CD14-positive monocyte (primary cell): Measurements from ENCODE around the gene TMEM52B. TPM values are rescaled to one million over a fixed set of nuclear protein-coding genes. Genes with fewer than 3 reads are reported as not detected.

Experiments used
- DNase-seq, 3 donors: peaks; one replicate each; pipeline ENCODE4 v3.0.0-alpha.2; 2011 to 2022
- H2AFZ ChIP-seq: 2 replicates; pipeline ENCODE4 v1.6.0; 2012; ENCODE audit warnings: mild to moderate bottlenecking, low read depth, low read length, inconsistent platforms; ENCODE audit not compliant: insufficient read depth, poor library complexity, severe bottlenecking
- H3K27ac ChIP-seq, 2 donors: 1 replicate in 1 of 2; 2 replicates in 1 of 2; pipeline ENCODE4 v1.5.1; 2012 to 2013; ENCODE audit warnings: low read length in 2 of 2, control low read depth in 1 of 2, inconsistent platforms in 1 of 2, low read depth in 1 of 2, mild to moderate bottlenecking in 1 of 2
- H3K27me3 ChIP-seq, 2 donors: one replicate each; pipeline versions ENCODE4 v1.6.0 to v1.6.1; 2011 to 2013; ENCODE audit warnings: low read length in 2 of 2; ENCODE audit not compliant: control insufficient read depth in 2 of 2, insufficient read depth in 2 of 2
- H3K36me3 ChIP-seq, 2 donors: replicated peaks in 1 of 2; 1 replicate in 1 of 2; 2 replicates in 1 of 2; pipeline versions ENCODE4 v1.5.1 to v1.6.1; 2012 to 2013; ENCODE audit warnings: low read length in 2 of 2, control low read depth in 1 of 2, inconsistent platforms in 1 of 2, mild to moderate bottlenecking in 1 of 2; ENCODE audit not compliant: insufficient read depth in 2 of 2, control insufficient read depth in 1 of 2
- H3K4me1 ChIP-seq, 2 donors: 1 replicate in 1 of 2; 2 replicates in 1 of 2; pipeline versions ENCODE4 v1.5.1 to v1.6.1; 2012 to 2013; ENCODE audit warnings: low read length in 2 of 2, control low read depth in 1 of 2, inconsistent platforms in 1 of 2, mild to moderate bottlenecking in 1 of 2, moderate library complexity in 1 of 2; ENCODE audit not compliant: insufficient read depth in 2 of 2, control insufficient read depth in 1 of 2
- H3K4me2 ChIP-seq: replicated peaks from 2 replicates; pipeline ENCODE3; 2012; ENCODE audit warnings: low read length, moderate library complexity, mild to moderate bottlenecking; ENCODE audit not compliant: poor library complexity, severe bottlenecking; ENCODE audit errors: extremely low read depth
- H3K4me3 ChIP-seq, 3 experiments: fragments of 200-600 bp in 1 of 3; sonication (generic) in 1 of 3; replicated peaks in 1 of 3; 1 replicate in 2 of 3; 2 replicates in 1 of 3; pipeline ENCODE4 v1.5.1; 2011 to 2013; ENCODE audit warnings: low read length in 3 of 3, mild to moderate bottlenecking in 3 of 3, control low read depth in 2 of 3, low read depth in 2 of 3, inconsistent platforms in 1 of 3, moderate library complexity in 1 of 3
- H3K79me2 ChIP-seq: 2 replicates; pipeline ENCODE4 v1.6.0; 2012; ENCODE audit warnings: mild to moderate bottlenecking, control low read depth, inconsistent platforms, low read length, moderate library complexity; ENCODE audit not compliant: insufficient read depth
- H3K9ac ChIP-seq: 2 replicates; pipeline ENCODE4 v1.6.0; 2017; ENCODE audit warnings: low read length, mild to moderate bottlenecking; ENCODE audit not compliant: insufficient read depth, poor library complexity, severe bottlenecking
- H3K9me3 ChIP-seq, 2 donors: replicated peaks in 1 of 2; 1 replicate in 1 of 2; 2 replicates in 1 of 2; pipeline versions ENCODE4 v1.5.1 to v1.6.1; 2012 to 2013; ENCODE audit warnings: low read length in 2 of 2, control low read depth in 1 of 2; ENCODE audit not compliant: control insufficient read depth in 1 of 2, insufficient read depth in 1 of 2
- H4K20me1 ChIP-seq: 2 replicates; pipeline ENCODE4 v1.6.0; 2012; ENCODE audit warnings: mild to moderate bottlenecking, low read length, control low read depth, moderate library complexity; ENCODE audit not compliant: insufficient read depth
- H3K27ac Mint-ChIP-seq, 7 donors: one replicate each; pipeline ENCODE4 v1.8.0; 2020; ENCODE audit warnings: mild to moderate bottlenecking in 7 of 7, mixed read lengths in 7 of 7, moderate library complexity in 6 of 7, inconsistent platforms in 2 of 7
- H3K27me3 Mint-ChIP-seq, 3 donors: one replicate each; pipeline ENCODE4 v1.8.0; 2021 to 2022; ENCODE audit warnings: low read depth in 3 of 3, mild to moderate bottlenecking in 3 of 3, mixed read lengths in 3 of 3, moderate library complexity in 3 of 3, inconsistent platforms in 1 of 3
- H3K36me3 Mint-ChIP-seq, 2 donors: one replicate each; pipeline ENCODE4 v1.8.0; 2020; ENCODE audit warnings: mixed read lengths in 2 of 2, inconsistent platforms in 1 of 2, mild to moderate bottlenecking in 1 of 2
- H3K4me1 Mint-ChIP-seq: one replicate; pipeline ENCODE4 v1.8.0; 2020; ENCODE audit warnings: mild to moderate bottlenecking, mixed read lengths
- H3K4me3 Mint-ChIP-seq, 2 donors: one replicate each; pipeline ENCODE4 v1.8.0; 2020; ENCODE audit warnings: mild to moderate bottlenecking in 2 of 2, mixed read lengths in 2 of 2, moderate library complexity in 1 of 2
- H3K9me3 Mint-ChIP-seq, 7 donors: one replicate each; pipeline ENCODE4 v1.8.0; 2020 to 2022; ENCODE audit warnings: mixed read lengths in 7 of 7, mild to moderate bottlenecking in 6 of 7, moderate library complexity in 6 of 7, inconsistent platforms in 2 of 7
- CTCF ChIP-seq: fragments of 200-600 bp; IDR thresholded peaks from one replicate; pipeline ENCODE4 v1.8.0; 2022; ENCODE audit warnings: antibody characterized with exemption, mild to moderate bottlenecking
- WGBS: methylation state at CpG from one replicate; pipeline ENCODE4 v1.1.5; 2013; ENCODE audit warnings: missing lambda C conversion rate; ENCODE audit not compliant: insufficient coverage; 5-methylcytosine and 5-hydroxymethylcytosine counted together
- intact Hi-C, 2 donors: fragments of 100-400 bp; cut with micrococcal nuclease; formaldehyde crosslinking; loops; one replicate each; pipeline versions ENCODE4 v1.15.0 to v1.15.1; 2023
- polyA plus RNA-seq, 3 donors: library from polyadenylated mRNA; depleted of rRNA in 1 of 3; unstranded in 2 of 3; stranded (reverse) in 1 of 3; fragments of 300-500 nt in 2 of 3; fragments of >200 nt in 1 of 3; fragmentation: Illumina TruSeq in 2 of 3; gene quantifications; 1 replicate in 2 of 3; 2 replicates in 1 of 3; pipeline ENCODE4 v1.2.3, GENCODE V29; 2012 to 2021

TMEM52B gene
- polyA plus RNA-seq, 3 donors: 0.54 to 2.4 (median 0.58) TPM

DNA sequence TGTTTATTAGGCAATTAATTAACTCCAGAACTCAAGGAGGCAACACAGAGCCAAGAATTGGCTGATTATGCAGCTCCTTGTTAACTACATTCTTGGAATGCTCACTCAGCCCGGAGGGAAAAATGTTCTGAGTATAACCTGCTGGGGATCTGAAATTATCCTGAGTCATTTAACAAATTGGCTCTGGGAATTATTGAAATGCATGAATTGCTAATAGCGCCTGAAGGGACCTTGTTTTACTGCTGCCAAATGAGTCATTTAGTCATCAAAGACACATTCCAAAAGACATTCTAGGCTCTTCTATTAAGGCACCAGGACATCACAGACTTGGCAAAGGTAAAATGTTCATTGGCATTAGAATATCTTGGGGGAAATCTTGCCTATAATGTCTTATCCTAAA, 13.0 kb downstream of the TMEM52B start:
- Histone ChIP-seq H3K4me2 (no peak overlapping the region), H4K20me1 (no peaks in the 10 kb centered on the region), H3K36me3 (no peaks in the 10 kb centered on the region), H2AFZ (no peak overlapping the region), H3K79me2 (no peaks in the 10 kb centered on the region), H3K4me1 (peaks cover 12 to 15% of the 10 kb centered on the region in 2 donors), H3K4me3 (no peak overlapping the region), H3K27me3 (peaks cover 0 to 6% of the 10 kb centered on the region in 2 donors), H3K9me3 (no peaks in the 10 kb centered on the region), H3K27ac (no peak overlapping the region), H3K9ac (no peak overlapping the region)
- H3K27me3 Mint-ChIP-seq: peaks cover 4 to 8% (median 5%) of the 10 kb centered on the region in 3 donors
- intact Hi-C loops: loop anchor here (2.0 kb wide), 1 partner anchor 39 kb away; no protein-coding TSS in a partner anchor
- no CpG with 5 or more reads among the region's 2 CpGs for WGBS
- peaks cover 26% of the 10 kb centered on the region for H3K4me1 Mint-ChIP-seq
- TF ChIP-seq CTCF: no peak
- no peak overlapping the region for H3K27ac Mint-ChIP-seq
- no peak for DNase-seq
- no peak overlapping the region for H3K4me3 Mint-ChIP-seq
- H3K9me3 Mint-ChIP-seq: no peaks in the 10 kb centered on the region
- no peaks in the 10 kb centered on the region for H3K36me3 Mint-ChIP-seq

DNA sequence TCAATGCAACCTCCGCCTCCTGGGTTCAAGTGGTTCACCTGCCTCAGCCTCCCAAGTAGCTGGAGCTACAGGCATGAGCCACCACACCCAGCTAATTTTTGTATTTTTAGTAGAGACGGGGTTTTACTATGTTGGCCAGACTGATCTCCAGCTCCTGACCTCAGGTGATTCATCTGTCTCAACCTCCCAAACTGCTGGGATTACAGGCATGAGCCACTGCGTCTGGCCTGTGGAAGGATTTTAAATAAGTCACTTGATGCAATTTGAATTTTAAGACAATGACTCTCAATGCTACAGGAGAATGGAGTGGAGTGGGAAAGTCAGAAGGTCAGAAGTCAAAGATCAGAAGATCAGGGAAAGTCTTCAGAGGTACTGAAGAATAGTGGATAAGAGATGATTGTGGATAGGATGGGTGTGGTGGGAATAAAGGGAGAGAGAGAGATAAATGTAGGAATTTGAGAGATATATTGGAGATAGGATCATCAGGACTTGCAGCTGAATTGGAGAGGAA, 15.4 kb downstream of the TMEM52B start:
- Histone ChIP-seq H2AFZ (no peak overlapping the region), H3K9me3 (no peaks in the 10 kb centered on the region), H3K4me3 (no peak overlapping the region), H4K20me1 (no peaks in the 10 kb centered on the region), H3K27me3 (peaks cover 0 to 6% of the 10 kb centered on the region in 2 donors), H3K79me2 (no peaks in the 10 kb centered on the region), H3K4me2 (no peak overlapping the region), H3K27ac (no peak overlapping the region), H3K4me1 (peaks cover 7 to 9% of the 10 kb centered on the region in 2 donors), H3K36me3 (no peaks in the 10 kb centered on the region), H3K9ac (no peak overlapping the region)
- no CpG with 5 or more reads among the region's 3 CpGs for WGBS
- H3K4me3 Mint-ChIP-seq: no peak overlapping the region
- TF ChIP-seq CTCF: no peak
- intact Hi-C loops: no loop called here
- H3K9me3 Mint-ChIP-seq: no peaks in the 10 kb centered on the region
- H3K27ac Mint-ChIP-seq: no peak overlapping the region
- no peak for DNase-seq
- peaks cover 21% of the 10 kb centered on the region for H3K4me1 Mint-ChIP-seq
- H3K36me3 Mint-ChIP-seq: no peaks in the 10 kb centered on the region
- H3K27me3 Mint-ChIP-seq: peaks cover 4 to 7% (median 5%) of the 10 kb centered on the region in 3 donors
